Measurements from ENCODE around the gene DSTN.

The DSTN gene

GRCh38 chr20:17625246-17626051, 55.6 kb downstream of the DSTN start:
- Histone ChIP-seq H3K9ac (ENCODE audit: low read length) (no peak overlapping the region), H3K9me3 (ENCODE audit: control insufficient read depth, low read length) (no peaks in the 10 kb centered on the region), H3K4me1 (ENCODE audit: control insufficient read depth, insufficient read depth, low read length) (peaks cover 60% of the 10 kb centered on the region), H3K36me3 (ENCODE audit: control insufficient read depth, insufficient read depth, low read length) (peaks cover 50% of the 10 kb centered on the region), H3K27me3 (ENCODE audit: control insufficient read depth, insufficient read depth, low read length) (no peaks in the 10 kb centered on the region), H3K4me3 (ENCODE audit: low read length) (no peak overlapping the region)

DNA sequence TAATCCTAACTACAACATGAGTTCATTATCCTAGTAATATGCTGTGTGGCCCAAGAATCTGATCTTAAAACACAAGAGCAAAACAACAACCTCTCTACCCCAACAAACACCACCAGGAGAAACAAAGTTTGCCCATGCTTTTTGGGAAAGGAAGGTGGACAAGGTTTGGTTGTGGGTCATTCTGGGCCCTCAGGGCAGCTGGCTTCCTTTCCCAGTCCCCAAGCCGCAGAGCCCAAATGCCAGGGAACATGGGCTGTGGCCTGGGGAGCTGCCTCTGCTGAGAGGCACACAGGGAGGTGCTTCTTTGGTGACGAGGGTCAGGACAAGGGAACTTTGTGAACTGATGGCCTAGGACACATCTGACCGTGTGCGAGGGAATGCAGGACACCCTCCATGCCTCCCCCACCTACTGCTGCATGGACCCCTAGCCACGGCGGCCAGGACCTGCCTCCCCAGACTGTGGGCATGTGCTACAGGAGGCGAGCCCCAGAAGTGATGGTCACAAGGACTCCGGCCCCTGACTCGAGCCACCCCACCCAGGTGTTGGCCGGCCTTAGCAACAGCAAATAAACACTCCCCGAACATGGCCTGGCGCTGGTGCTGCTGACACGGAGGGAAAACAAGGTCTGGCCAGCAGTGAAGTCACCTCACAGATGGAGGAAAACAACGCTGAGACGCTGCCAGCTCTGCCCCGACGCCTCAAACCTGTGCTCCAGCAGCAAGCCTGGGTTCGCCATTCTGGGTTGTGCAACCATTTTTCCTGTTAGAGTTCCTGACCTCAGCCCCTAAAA, 56.5 kb downstream of the DSTN start:
- H3K9me3 ChIP-seq (ENCODE audit: control insufficient read depth, low read length), result no peaks in the 10 kb centered on the region
- no peaks in the 10 kb centered on the region for H3K27me3 ChIP-seq (ENCODE audit: control insufficient read depth, insufficient read depth, low read length)
- H3K36me3 ChIP-seq (ENCODE audit: control insufficient read depth, insufficient read depth, low read length), result peaks cover 58% of the 10 kb centered on the region
- H3K4me1 ChIP-seq (ENCODE audit: control insufficient read depth, insufficient read depth, low read length), result peaks cover 69% of the 10 kb centered on the region
- no peak overlapping the region for H3K4me3 ChIP-seq (ENCODE audit: low read length)
- H3K9ac ChIP-seq (ENCODE audit: low read length), result peak overlapping the region; percentile 50

GRCh38 chr20:17627101-17627955, 57.5 kb downstream of the DSTN start:
- H3K36me3 ChIP-seq (ENCODE audit: control insufficient read depth, insufficient read depth, low read length), result peaks cover 58% of the 10 kb centered on the region
- peak overlapping the region; percentile 50 for H3K9ac ChIP-seq (ENCODE audit: low read length)
- H3K4me1 ChIP-seq (ENCODE audit: control insufficient read depth, insufficient read depth, low read length), result peaks cover 79% of the 10 kb centered on the region
- no peaks in the 10 kb centered on the region for H3K27me3 ChIP-seq (ENCODE audit: control insufficient read depth, insufficient read depth, low read length)
- H3K9me3 ChIP-seq (ENCODE audit: control insufficient read depth, low read length), result no peaks in the 10 kb centered on the region
- no peak overlapping the region for H3K4me3 ChIP-seq (ENCODE audit: low read length)

DNA sequence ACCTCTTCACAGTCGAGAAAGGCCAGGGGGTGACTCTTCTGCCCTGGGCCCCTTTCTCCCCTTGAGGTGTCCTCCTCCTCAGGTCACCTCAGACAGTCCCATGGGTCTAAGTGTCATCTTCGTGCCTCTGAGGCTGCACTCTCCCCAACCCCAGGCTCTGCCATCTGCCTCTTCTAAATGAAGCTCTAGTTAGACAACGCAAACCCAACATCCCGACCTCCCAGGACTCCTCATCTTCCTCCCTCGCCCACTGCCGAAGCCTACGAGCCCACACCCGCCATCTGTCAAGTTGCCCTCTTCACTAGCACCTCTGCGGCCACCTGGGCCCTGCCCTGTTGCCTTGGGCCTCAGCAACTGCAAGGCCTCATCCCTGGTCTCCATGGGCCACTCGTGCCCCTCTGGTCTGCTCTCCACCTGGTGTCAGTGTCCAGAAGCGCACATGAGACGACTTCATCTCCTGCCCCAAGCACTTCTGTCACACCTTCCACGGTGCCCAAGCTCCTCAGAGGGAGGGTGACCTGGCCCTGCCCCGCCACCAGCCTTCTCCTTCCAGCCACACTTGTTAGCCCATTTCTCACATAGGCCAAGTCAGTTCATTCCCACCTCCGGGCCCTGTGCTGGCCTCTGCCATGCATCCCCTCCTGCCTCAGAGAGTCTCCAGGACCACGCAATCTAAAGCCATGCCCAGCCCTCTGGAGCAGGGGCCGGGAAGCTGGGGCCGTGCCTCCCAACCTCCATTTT, 58.4 kb downstream of the DSTN start:
- H3K4me1 ChIP-seq (ENCODE audit: control insufficient read depth, insufficient read depth, low read length), result peaks cover 79% of the 10 kb centered on the region
- H3K27me3 ChIP-seq (ENCODE audit: control insufficient read depth, insufficient read depth, low read length), result no peaks in the 10 kb centered on the region
- no peak overlapping the region for H3K4me3 ChIP-seq (ENCODE audit: low read length)
- H3K36me3 ChIP-seq (ENCODE audit: control insufficient read depth, insufficient read depth, low read length), result peaks cover 58% of the 10 kb centered on the region
- H3K9me3 ChIP-seq (ENCODE audit: control insufficient read depth, low read length), result no peaks in the 10 kb centered on the region
- H3K9ac ChIP-seq (ENCODE audit: low read length), result peak overlapping the region; percentile 12

- Histone ChIP-seq H3K4me3 (ENCODE audit: low read length) (no peak overlapping the region), H3K36me3 (ENCODE audit: control insufficient read depth, insufficient read depth, low read length) (peaks cover 60% of the 10 kb centered on the region), H3K9ac (ENCODE audit: low read length) (peak overlapping the region; percentile 12), H3K4me1 (ENCODE audit: control insufficient read depth, insufficient read depth, low read length) (peaks cover 82% of the 10 kb centered on the region), H3K27me3 (ENCODE audit: control insufficient read depth, insufficient read depth, low read length) (no peaks in the 10 kb centered on the region), H3K9me3 (ENCODE audit: control insufficient read depth, low read length) (no peaks in the 10 kb centered on the region)
Measured at GRCh38 chr20:17629025-17629424, 59.1 kb downstream of the DSTN start.

GRCh38 chr20:17629678-17630089, 59.8 kb downstream of the DSTN start:
- H3K4me1 ChIP-seq (ENCODE audit: control insufficient read depth, insufficient read depth, low read length), result peaks cover 86% of the 10 kb centered on the region
- H3K36me3 ChIP-seq (ENCODE audit: control insufficient read depth, insufficient read depth, low read length), result peaks cover 58% of the 10 kb centered on the region
- H3K9me3 ChIP-seq (ENCODE audit: control insufficient read depth, low read length), result no peaks in the 10 kb centered on the region
- H3K27me3 ChIP-seq (ENCODE audit: control insufficient read depth, insufficient read depth, low read length), result no peaks in the 10 kb centered on the region
- no peak overlapping the region for H3K4me3 ChIP-seq (ENCODE audit: low read length)
- H3K9ac ChIP-seq (ENCODE audit: low read length), result no peak overlapping the region

DNA sequence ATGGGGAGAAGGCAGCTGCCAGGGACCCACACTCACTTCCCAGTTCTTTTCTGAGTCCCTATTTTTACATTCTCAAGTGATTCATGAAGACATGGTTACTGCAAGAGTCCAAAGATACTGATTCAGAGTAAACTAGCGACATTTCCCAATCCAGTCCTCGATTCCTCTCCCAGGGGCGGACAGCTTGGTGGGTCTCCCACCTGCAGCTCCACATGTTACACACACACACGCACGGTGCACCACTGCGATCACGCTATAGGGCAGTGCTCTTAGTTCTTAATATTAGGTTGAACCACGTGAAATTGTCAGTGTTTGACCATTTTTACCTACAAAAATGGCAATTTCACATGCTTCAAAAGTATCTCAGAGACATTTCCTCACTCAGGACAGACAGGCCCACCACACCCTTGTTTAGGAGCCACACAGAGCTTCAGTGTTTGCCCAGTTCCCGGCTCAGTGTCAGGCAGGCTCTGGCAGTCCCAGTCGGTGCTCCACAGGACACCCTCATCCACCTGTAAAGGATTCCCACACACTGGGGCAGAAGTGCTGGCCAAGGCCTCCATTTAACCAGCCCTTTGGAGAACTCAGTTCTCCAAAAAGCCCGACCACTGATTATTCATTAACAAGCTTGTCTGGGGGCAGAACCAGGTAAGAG, 60.4 kb downstream of the DSTN start:
- Histone ChIP-seq H3K27me3 (ENCODE audit: control insufficient read depth, insufficient read depth, low read length) (no peaks in the 10 kb centered on the region), H3K9me3 (ENCODE audit: control insufficient read depth, low read length) (no peaks in the 10 kb centered on the region), H3K9ac (ENCODE audit: low read length) (no peak overlapping the region), H3K36me3 (ENCODE audit: control insufficient read depth, insufficient read depth, low read length) (peaks cover 54% of the 10 kb centered on the region), H3K4me3 (ENCODE audit: low read length) (no peak overlapping the region), H3K4me1 (ENCODE audit: control insufficient read depth, insufficient read depth, low read length) (peaks cover 84% of the 10 kb centered on the region)

GRCh38 chr20:17630806-17631195, 60.9 kb downstream of the DSTN start:
- no peak overlapping the region for H3K9ac ChIP-seq (ENCODE audit: low read length)
- peaks cover 84% of the 10 kb centered on the region for H3K4me1 ChIP-seq (ENCODE audit: control insufficient read depth, insufficient read depth, low read length)
- peaks cover 60% of the 10 kb centered on the region for H3K36me3 ChIP-seq (ENCODE audit: control insufficient read depth, insufficient read depth, low read length)
- H3K4me3 ChIP-seq (ENCODE audit: low read length), result no peak overlapping the region
- H3K9me3 ChIP-seq (ENCODE audit: control insufficient read depth, low read length), result no peaks in the 10 kb centered on the region
- H3K27me3 ChIP-seq (ENCODE audit: control insufficient read depth, insufficient read depth, low read length), result no peaks in the 10 kb centered on the region

- H3K4me1 ChIP-seq (ENCODE audit: control insufficient read depth, insufficient read depth, low read length), result peaks cover 84% of the 10 kb centered on the region
- H3K9me3 ChIP-seq (ENCODE audit: control insufficient read depth, low read length), result no peaks in the 10 kb centered on the region
- no peak overlapping the region for H3K4me3 ChIP-seq (ENCODE audit: low read length)
- no peak overlapping the region for H3K9ac ChIP-seq (ENCODE audit: low read length)
- H3K27me3 ChIP-seq (ENCODE audit: control insufficient read depth, insufficient read depth, low read length), result no peaks in the 10 kb centered on the region
- peaks cover 67% of the 10 kb centered on the region for H3K36me3 ChIP-seq (ENCODE audit: control insufficient read depth, insufficient read depth, low read length)
Measured at GRCh38 chr20:17631576-17632319, 61.9 kb downstream of the DSTN start.

DNA sequence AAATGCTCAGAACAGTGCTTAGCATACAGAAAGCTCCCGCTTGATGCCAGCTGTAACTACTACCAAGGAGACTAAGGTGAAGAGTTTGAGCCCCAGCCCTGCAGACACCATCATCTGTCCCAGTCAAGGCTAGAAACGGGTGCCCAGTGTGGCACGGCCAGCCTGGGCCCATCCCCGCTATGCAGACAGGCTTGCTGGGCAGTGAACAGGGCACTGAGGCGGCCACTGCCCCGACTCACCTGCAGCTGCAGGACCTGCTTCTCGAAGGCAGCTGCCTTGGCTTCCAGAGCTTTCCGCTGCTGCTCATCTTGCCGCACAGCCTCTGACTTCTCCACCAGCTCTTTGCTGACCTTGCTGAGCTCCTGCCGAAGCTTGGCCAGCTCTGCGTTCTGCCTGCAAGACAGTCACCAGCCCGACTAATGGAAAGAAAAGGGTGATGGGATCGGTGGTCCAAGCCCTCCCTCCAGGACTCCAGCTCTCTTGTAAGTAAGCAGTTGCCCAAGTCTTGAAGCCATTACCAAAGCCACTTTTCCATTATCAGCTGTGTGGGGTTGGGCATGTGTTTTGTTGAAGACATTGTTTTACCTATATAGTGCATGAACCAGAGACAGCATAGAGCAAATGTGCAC, 63.5 kb downstream of the DSTN start:
- no peak overlapping the region for H3K9ac ChIP-seq (ENCODE audit: low read length)
- peaks cover 59% of the 10 kb centered on the region for H3K36me3 ChIP-seq (ENCODE audit: control insufficient read depth, insufficient read depth, low read length)
- H3K4me1 ChIP-seq (ENCODE audit: control insufficient read depth, insufficient read depth, low read length), result peaks cover 72% of the 10 kb centered on the region
- H3K4me3 ChIP-seq (ENCODE audit: low read length), result no peak overlapping the region
- H3K9me3 ChIP-seq (ENCODE audit: control insufficient read depth, low read length), result no peaks in the 10 kb centered on the region
- no peaks in the 10 kb centered on the region for H3K27me3 ChIP-seq (ENCODE audit: control insufficient read depth, insufficient read depth, low read length)

Data from mucosa of stomach (tissue), 1 donor.